GM18508 (cell line): Measurements from ENCODE around the gene SUPV3L1.

Source experiments
- ATAC-seq: cut with Tn5 transposase; IDR thresholded peaks from one replicate; pipeline ENCODE4 v1.9.1; 2021; ENCODE audit warnings: moderate number of reproducible peaks; ENCODE audit not compliant: insufficient read depth, unreplicated experiment

The SUPV3L1 gene

GRCh38 chr10:69226919-69227450, 47.0 kb downstream of the SUPV3L1 start:
- no peak for ATAC-seq

- no peak for ATAC-seq
These were observed 48.1 kb downstream of the SUPV3L1 start for GRCh38 chr10:69228151-69228550.

- ATAC-seq = no peak
These were observed 49.5 kb downstream of the SUPV3L1 start for GRCh38 chr10:69229616-69229916.

GRCh38 chr10:69230128-69230527, 50.1 kb downstream of the SUPV3L1 start:
- no peak for ATAC-seq

- ATAC-seq = no peak
These were observed 52.2 kb downstream of the SUPV3L1 start for GRCh38 chr10:69232252-69232651.

GRCh38 chr10:69232736-69233480, 52.9 kb downstream of the SUPV3L1 start:
- ATAC-seq = no peak

- ATAC-seq = no peak
These were observed 54.4 kb downstream of the SUPV3L1 start for GRCh38 chr10:69234447-69234846.

GRCh38 chr10:69237528-69238159, 57.6 kb downstream of the SUPV3L1 start:
- ATAC-seq = peak; percentile 79

GRCh38 chr10:69239136-69239535, 59.1 kb downstream of the SUPV3L1 start:
- no peak for ATAC-seq

GRCh38 chr10:69239816-69240434, 59.9 kb downstream of the SUPV3L1 start:
- no peak for ATAC-seq

- no peak for ATAC-seq
These were observed 60.4 kb downstream of the SUPV3L1 start for GRCh38 chr10:69240455-69240854.

GRCh38 chr10:69241575-69241974, 61.5 kb downstream of the SUPV3L1 start:
- ATAC-seq = no peak

GRCh38 chr10:69242040-69242851, 62.2 kb downstream of the SUPV3L1 start:
- ATAC-seq = no peak

- no peak for ATAC-seq
These were observed 62.8 kb downstream of the SUPV3L1 start for GRCh38 chr10:69242852-69243212.

GRCh38 chr10:69243817-69244216, 63.8 kb downstream of the SUPV3L1 start:
- no peak for ATAC-seq

GRCh38 chr10:69246036-69246435, 66.0 kb downstream of the SUPV3L1 start:
- ATAC-seq = no peak

- no peak for ATAC-seq
These were observed 66.7 kb downstream of the SUPV3L1 start for GRCh38 chr10:69246581-69247312.

GRCh38 chr10:69247313-69247710, 67.3 kb downstream of the SUPV3L1 start:
- ATAC-seq = no peak

- no peak for ATAC-seq
These were observed 68.2 kb downstream of the SUPV3L1 start for GRCh38 chr10:69248117-69248730.

GRCh38 chr10:69250041-69250440, 70.0 kb downstream of the SUPV3L1 start:
- no peak for ATAC-seq
